GM15510 (cell line): ENCODE results near the gene NR1I3.

ENCODE experiments used
- POLR2A ChIP-seq: IDR thresholded peaks from 3 replicates; pipeline ENCODE4 v1.6.1; 2011; ENCODE audit warnings: borderline replicate concordance; ENCODE audit not compliant: insufficient read length; ENCODE audit errors: extremely low read depth

NR1I3 gene, protein sequence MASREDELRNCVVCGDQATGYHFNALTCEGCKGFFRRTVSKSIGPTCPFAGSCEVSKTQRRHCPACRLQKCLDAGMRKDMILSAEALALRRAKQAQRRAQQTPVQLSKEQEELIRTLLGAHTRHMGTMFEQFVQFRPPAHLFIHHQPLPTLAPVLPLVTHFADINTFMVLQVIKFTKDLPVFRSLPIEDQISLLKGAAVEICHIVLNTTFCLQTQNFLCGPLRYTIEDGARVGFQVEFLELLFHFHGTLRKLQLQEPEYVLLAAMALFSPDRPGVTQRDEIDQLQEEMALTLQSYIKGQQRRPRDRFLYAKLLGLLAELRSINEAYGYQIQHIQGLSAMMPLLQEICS

DNA sequence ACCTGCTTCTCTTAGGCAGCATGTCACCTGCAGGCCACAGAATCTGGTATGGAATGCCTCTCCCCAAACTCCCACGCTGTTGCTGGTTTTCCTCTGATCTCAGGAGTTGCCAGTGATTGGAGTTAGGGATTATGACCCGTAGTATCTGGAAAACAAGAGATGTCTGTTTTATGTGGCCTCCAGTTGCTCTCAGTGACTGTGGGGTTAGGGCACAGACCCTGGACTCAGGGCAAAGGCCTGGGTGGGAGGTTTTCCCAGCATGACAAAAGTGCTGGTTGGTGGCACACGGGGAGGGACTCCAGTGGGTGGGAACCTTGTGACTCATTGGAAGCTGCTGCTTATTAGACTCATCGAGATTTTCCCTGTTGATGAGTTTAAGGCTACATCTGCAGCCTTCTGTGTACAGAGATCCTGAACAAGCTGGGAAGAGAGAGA is at the start of gene NR1I3:
Gene NR1I3, minus strand, starts transcription at position 165 of the 435 bp plus-strand sequence. CDS start 1,638 bp downstream, outside the sequence.
- TF ChIP-seq POLR2A, result no peak

DNA sequence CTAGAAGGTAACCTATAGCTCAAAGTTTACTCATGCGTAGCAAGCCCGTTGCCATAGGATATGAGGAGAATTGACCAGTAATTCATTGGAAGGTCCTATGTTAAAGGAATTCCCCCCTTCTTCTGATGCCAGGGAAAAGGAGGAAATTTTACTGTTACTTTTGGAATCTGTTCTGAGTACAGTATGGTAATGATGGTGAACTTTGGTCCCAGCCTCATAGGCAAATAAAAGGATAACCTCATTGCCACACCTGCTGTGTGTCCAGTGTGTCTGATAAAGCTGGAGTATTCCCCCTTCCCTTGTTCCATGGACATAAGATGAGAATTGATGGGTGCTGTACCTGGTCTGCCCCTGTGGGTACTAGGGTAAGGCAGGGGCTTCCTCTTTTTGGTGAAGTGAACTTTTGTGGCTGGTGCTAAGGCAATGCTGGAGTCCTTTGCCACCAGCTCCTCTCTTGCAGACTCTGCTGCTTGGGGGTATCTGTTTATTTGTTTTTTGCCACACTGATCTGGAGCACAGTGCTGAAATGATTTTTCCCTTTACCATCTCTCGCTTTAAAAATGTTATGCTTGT is 49.6 kb upstream of the NR1I3 start:
- no peak for TF ChIP-seq POLR2A

DNA sequence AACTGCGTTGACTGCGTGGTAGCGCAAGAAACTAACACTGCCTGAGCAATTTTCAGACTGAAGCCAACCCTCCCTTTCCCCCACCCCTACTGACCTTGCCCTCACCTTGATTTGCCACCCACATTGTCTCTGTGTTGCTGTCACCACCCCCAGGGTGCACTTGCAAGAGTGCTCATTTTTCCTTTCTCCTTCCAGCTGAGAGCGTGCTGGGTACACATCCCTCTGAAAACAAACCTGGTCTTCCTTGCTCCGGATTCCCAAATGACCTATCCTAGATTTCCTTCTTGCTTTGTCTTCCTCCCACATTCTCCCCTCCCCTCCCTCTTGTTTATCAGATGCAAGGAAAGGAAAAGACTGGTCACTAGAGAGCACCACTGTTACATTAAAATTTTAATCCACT is 47.5 kb upstream of the NR1I3 start:
- no peak for TF ChIP-seq POLR2A

DNA sequence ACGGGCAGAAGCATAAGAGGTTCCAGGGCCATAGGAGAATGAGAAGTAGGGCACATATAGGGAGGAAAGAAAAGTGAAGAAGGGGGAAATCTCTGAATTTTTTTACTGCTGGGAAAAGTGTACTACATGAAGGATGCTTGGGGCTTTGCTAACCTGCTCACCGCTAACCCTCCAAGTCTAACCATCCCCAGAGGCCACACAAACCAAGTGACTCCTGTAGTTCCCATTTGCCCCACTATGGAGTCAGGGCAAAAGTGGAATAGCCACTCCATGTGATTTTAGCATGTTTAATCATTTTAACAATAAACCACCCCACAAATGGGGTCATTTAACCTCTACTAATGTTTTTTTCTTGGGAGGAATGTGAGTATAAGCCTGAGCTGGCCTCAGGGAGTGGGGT is 47.1 kb upstream of the NR1I3 start:
- no peak for TF ChIP-seq POLR2A

DNA sequence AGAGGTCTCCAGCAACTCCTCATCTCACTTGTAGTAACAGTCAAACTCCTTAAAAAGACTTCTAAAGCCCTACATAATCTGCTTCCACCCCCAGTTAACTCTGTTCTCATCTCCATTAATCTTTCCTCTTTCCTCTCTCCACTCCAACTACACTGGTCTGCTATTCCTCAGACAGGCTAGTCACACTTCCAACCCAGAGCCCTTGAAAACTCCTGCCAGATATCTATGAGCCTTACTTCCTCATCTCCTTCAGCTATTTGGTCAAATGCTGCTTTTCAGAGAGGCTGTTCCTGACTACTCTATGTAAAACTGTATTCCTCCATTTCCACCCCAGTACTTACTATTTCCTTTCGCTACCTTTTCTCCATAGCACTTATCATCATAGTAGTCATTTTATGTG is 45.0 kb upstream of the NR1I3 start:
- no peak for TF ChIP-seq POLR2A

DNA sequence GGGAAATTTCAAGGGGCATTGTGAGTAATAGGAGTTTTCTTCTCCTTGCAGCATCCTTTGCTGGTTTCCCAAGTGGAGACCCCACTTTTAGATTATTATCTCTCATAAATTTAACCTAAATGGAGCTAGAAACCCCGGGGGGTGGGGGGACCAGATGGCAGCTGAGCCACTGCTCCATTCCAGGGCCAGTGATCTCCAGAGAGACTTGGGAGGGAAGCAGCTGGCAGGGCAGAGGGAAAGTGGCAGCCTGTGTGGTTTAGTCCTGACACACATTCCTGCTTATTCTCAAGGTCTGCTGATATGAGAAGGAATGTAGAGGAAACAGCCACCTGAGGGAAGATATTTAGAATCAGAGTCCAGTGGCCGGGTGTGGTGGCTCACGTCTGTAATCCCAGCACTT is 36.9 kb upstream of the NR1I3 start:
- TF ChIP-seq POLR2A, result no peak

DNA sequence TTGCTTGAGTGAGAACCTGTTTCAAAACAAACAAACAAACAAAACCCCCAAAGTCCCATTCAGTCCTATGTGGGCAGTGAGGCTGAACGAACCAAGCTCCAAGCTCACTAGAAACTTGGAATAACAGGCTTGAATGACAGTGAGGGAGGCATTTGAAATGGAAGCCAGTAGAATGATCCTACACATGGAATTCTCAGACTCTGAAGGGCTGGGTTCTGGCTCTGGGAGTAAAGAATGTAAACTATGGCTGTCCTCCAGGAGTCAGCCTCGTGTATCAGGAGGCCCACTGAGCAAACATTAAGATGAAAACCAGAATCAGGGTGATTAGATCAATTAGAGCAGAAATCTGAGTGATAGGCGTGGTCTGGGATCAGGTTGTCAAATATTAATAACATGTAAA is 35.4 kb upstream of the NR1I3 start:
- no peak for TF ChIP-seq POLR2A

DNA sequence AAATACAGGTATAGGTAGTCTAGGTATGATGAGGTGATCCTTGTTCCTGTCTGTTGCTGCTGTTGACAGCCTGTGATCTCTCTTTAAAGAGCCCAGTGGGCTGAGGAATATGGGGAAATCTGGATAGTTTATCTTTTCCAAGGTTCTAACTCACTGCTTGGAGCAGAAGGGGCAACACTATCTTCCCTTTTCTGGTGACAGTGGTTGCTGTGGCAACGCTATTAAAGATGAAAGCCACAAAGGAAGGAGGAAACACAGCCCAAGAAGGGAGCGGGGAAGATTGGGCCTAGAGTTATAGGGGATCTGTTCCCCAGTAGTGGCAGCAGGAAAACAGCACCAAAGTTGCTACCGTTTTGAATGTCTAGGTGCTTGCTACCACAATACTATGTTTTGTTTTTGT is 29.3 kb upstream of the NR1I3 start:
- TF ChIP-seq POLR2A, result no peak

DNA sequence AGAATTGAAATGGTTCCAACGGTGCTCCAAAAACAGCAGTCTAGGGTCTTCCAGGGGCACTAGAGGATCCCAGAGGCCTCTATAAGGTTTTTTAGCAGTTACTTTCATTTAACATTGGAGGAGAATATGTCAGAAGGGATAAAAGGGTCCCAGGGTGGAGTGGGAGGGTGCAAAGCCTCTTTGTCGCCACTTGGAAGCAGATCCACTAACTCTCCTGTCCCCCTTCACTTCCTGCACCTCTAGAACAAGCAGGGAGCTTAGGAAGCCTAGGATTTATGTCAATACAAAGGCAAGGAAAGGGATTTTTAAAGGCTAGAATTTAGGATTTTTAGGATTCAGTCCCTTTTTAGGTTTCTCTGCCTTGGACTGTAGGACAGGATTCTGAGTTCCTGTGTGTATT is 28.8 kb upstream of the NR1I3 start:
- no peak for TF ChIP-seq POLR2A

DNA sequence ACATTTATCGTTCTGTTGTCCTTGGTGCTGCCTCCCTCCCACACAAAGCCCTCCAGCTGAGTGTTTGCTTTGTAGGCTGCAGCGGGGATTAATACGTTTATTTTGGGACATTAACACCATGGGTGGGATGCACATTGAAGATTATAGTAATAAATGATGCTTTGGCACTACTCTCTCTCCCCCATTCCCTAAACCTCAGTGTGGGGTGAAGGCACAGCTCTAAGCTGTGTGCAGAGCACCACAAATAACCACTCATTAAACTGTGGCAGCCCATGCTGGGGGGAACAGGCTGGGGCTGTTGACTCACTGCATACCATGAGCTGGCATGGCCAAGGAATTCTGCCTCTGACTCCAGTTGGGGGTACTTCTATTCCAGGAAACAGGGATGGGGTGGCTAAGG is 28.2 kb upstream of the NR1I3 start:
- TF ChIP-seq POLR2A, result no peak

DNA sequence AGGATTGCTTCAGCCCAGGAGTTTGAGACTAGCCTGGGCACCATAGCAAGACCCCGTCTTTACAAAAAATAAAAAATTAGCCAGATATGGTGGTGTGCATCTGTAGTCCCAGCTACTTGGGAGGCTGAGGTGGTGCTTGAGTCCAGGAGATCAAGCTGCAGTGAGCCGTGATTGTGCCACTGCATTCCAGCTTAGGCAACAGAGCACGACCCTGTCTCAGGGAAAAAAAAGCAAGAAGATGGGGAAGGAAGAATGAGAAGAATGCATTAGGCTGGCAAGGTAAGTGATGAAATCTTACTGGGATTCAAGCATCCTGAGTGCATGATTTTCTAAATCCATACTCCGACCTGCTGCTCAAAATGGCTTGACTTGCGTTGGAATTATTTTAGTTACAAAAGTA is 27.3 kb upstream of the NR1I3 start:
- TF ChIP-seq POLR2A, result no peak

DNA sequence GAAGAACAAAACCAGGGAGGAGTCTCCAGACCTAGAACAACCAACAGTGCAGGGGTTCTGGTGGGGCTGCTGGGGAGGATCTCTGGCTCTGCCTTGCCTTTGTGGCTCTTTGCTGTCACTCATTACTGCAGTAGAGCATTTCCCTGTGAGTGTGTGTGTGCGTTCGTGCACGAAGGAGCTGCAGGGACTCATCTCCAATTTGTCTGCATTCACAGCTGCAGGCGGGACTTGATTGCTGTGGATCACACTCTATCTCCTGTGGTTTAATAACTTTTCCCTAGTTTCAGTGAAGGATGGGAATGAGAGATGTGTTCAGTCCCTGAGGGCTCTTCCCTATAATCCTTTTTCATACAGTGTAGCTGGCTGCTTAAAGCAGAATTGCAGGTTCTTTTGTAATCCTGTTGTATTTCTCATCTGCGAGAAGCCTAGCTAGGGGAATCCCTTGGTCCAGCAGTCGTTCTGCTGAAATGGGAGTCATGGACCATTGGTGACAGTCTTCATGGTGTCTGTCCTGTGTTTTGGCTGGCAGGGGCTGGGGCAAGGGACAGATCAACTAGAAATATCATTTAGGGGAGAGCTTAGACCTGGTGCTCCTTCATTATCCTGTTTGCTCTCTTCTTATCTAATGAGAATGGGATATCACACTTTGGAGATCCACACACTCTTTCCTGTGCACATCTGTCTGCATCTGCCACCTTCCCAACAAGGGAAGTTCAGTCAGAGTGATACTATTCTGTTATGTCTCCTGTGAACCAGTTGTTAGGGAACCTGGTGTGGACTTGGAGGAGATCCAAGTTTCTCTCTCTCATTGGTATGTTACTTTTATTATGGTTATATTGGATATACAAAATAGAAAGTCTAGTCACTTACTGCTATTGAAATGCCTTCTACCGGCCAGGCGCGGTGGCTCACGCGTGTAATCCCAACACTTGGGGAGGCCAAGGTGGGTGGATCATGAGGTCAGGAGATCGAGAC is 23.5 kb upstream of the NR1I3 start:
- no peak for TF ChIP-seq POLR2A

DNA sequence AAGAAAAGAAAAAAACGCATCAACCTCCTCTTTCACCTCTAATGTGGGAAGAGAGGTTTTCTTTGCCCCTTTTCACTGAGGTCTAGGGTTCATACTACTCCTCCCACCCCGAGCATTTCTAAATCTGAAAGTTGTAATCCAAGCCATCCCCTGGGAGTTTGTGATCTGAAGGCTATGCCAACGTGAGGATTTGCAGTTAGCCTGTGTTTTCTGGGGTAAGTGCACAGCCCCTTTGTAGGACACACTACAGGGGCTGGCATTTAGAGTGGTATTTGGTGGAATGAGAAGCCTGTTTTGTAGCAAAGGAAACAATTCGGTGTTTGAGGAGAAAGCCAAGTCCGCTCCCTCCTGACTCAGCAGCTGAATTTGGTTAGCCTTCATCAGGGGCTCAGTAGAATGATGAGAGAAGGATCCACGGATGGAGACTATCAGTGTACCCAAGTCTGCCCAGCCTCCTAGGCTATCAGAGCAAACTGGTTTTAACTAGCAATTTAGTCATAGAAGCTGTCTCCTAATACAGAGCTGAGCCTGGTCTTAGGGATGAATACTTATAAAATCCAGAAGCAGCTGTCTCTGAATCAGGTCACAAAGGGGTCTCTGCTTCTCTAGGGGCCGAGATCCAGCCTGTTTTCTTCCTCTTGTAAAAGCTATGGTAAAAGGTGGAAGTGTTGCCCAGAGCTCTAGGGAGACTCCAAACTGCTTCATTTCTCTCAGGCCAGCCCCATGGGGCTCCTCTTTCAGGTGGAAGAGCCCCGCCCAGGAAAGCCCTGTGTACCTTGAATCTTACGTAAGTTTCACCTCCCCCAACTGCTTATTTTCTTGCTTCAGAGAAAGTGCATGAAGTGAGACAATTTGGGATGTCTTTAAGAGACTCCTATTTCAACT is 22.6 kb upstream of the NR1I3 start:
- no peak for TF ChIP-seq POLR2A

DNA sequence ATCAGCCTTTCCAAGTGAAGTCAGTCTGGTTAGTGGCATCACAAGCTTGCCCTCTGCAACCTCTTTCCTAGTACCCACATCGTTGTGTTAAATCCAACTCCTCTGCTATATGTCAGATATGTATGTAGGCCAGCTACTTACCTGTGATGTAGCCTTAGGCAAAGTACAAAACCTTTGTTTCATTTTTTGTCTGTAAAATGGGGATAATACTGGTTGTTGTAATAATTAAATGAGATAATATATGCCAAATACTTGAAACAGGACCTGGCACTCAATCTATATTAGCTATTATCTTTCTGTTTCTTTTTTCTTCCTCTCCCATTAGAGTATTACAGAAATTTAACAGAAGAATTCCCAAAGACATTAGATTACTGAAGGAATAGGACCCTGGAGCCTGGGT is 21.8 kb upstream of the NR1I3 start:
- no peak for TF ChIP-seq POLR2A

DNA sequence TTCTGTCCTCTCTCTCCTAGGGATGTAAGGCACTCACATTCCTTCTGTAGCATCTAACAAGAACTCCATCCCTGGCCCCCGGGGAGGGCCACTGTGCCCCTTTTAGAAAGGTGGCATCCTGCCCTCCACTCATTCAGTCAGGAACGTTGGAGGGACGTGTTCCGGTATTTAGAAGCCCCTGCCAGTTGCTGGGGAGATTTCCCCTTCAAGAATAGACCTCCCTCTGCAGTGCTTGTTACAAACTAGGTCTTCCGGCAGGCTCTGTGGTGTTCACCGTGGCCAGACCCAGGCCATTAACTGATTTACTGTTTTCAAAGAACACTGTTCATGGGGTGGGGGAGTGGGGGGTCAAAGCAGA is 21.3 kb upstream of the NR1I3 start:
- no peak for TF ChIP-seq POLR2A
